Prostate gland (tissue), 2 donors: ENCODE results near the gene CLK4. TPM values are rescaled to one million over a fixed set of nuclear protein-coding genes. Genes with fewer than 3 reads are reported as not detected.

ENCODE experiments used
- DNase-seq: peaks from one replicate; pipeline ENCODE4 v3.0.0-alpha.2; 2019; ENCODE audit warnings: low spot score
- H3K27ac ChIP-seq, 2 donors: fragments of 200-600 bp; sonication (generic); 2 replicates each; pipeline ENCODE4 v1.5.1; 2017 to 2019
- H3K27me3 ChIP-seq: fragments of 200-600 bp; sonication (generic); replicated peaks from 2 replicates; pipeline ENCODE4 v1.5.1; 2019; ENCODE audit not compliant: insufficient read depth
- H3K36me3 ChIP-seq, 2 donors: fragments of 200-600 bp; sonication (generic); 1 replicate in 1 of 2; 2 replicates in 1 of 2; pipeline versions ENCODE4 v1.5.1 to v1.8.1; 2017 to 2019
- H3K4me1 ChIP-seq: fragments of 200-600 bp; sonication (generic); replicated peaks from 2 replicates; pipeline ENCODE4 v1.5.1; 2019
- H3K4me3 ChIP-seq, 2 donors: fragments of 200-600 bp; sonication (generic); 2 replicates each; pipeline ENCODE4 v1.5.1; 2017 to 2019
- H3K9me3 ChIP-seq: fragments of 200-600 bp; sonication (generic); 2 replicates; pipeline ENCODE4 v1.5.1; 2017
- POLR2A ChIP-seq: fragments of 450-650 bp; IDR thresholded peaks from one replicate; pipeline ENCODE4 v1.6.1; 2016; ENCODE audit warnings: antibody characterized with exemption, mild to moderate bottlenecking
- POLR2AphosphoS5 ChIP-seq: sonication (generic); formaldehyde crosslinking; IDR thresholded peaks from one replicate; pipeline ENCODE4 v1.6.1; 2017; ENCODE audit warnings: antibody characterized with exemption
- WGBS: methylation state at CpG from one replicate; pipeline ENCODE4 v1.1.5; 2018; 5-methylcytosine and 5-hydroxymethylcytosine counted together
- intact Hi-C: fragments of 100-400 bp; cut with DNase I; formaldehyde crosslinking; loops from one replicate; pipeline ENCODE4 v1.14.2; 2022
- total RNA-seq, 2 donors: library from RNA; depleted of rRNA; stranded (reverse); fragments of >200 nt; gene quantifications; one replicate each; pipeline ENCODE4 v1.1.0, GENCODE V29; 2016
- TF ChIP-seq, protein P1 (sequence below), 4 experiments: fragments of 200-600 bp in 2 of 4; fragments of 450-650 bp in 2 of 4; sonication (generic) in 2 of 4; IDR thresholded peaks; 1 replicate in 3 of 4; 2 replicates in 1 of 4; pipeline ENCODE4 v1.5.1; 2016 to 2019; ENCODE audit warnings: antibody characterized with exemption in 4 of 4, mild to moderate bottlenecking in 2 of 4, moderate library complexity in 2 of 4

Gene CLK4
- total RNA-seq, 2 donors from 2014 or later = 26.7 to 39.0 TPM

DNA sequence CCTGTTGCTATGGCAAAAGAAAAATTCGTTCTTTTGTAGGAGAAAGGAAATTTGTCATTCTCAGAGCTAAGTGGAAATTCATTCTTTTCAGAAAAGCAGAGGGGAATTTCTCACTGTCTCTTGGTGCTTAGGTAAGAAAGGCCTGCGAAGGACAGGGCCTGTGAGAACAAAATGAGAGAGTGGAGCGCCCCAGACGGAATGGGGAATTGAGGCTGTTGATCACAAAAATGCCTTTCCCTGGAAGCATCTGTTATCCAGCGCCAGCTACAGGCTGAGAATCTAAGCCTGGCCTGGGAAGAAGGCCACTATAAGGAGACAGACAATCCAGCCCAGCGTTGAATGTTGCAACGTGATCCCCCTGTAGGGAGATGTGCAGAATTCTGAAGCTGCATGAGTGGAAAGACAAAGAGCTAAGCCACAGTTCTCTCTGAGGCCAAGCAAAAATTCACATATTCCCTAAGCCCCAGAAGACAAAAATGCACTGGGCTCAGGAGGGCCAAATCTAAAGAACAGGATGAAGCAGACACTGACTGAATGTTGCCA is 44.8 kb upstream of the CLK4 start:
- H3K27ac ChIP-seq = no peak overlapping the region
- no peaks in the 10 kb centered on the region for H3K36me3 ChIP-seq
- no peaks in the 10 kb centered on the region for H3K27me3 ChIP-seq
- H3K4me3 ChIP-seq = no peak overlapping the region
- 69% methylated on average over 7 of the region's 7 CpGs for WGBS
- H3K4me1 ChIP-seq = no peaks in the 10 kb centered on the region
- H3K9me3 ChIP-seq = no peaks in the 10 kb centered on the region
- TF ChIP-seq POLR2AphosphoS5 (no peak), POLR2A (no peak)
- TF ChIP-seq, protein P1, sequence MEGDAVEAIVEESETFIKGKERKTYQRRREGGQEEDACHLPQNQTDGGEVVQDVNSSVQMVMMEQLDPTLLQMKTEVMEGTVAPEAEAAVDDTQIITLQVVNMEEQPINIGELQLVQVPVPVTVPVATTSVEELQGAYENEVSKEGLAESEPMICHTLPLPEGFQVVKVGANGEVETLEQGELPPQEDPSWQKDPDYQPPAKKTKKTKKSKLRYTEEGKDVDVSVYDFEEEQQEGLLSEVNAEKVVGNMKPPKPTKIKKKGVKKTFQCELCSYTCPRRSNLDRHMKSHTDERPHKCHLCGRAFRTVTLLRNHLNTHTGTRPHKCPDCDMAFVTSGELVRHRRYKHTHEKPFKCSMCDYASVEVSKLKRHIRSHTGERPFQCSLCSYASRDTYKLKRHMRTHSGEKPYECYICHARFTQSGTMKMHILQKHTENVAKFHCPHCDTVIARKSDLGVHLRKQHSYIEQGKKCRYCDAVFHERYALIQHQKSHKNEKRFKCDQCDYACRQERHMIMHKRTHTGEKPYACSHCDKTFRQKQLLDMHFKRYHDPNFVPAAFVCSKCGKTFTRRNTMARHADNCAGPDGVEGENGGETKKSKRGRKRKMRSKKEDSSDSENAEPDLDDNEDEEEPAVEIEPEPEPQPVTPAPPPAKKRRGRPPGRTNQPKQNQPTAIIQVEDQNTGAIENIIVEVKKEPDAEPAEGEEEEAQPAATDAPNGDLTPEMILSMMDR (IDR thresholded peaks at IDR 0.05) = no peak
- DNase-seq = no peak
- intact Hi-C loops = no loop called here

DNA sequence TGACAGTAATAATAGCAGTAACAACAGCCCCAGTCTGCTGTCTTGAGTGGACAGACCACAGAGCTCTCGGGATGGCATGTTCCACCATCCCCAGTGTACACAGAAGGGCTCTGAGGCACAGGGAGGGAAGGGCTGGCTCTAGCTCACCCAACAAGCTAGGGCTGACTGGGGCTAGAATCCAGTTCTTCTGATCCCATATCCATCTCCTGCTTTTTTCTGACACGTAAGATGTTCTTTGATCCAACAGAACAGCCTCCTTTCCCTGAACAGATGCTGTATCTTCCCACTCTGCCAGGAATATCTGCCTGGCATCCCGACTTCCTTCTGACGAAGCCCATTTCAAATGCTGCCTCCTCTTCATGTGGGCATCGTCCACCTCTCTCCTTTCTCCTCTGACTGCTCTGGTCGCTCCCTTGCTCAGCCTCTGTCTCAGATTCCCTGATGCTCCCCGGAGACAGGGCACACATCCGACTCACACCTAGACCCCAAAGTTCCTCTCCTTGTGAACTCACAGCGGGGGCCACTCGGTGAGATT is 43.6 kb upstream of the CLK4 start:
- intact Hi-C loops = no loop called here
- Histone ChIP-seq H3K4me1 (no peaks in the 10 kb centered on the region), H3K27ac (no peak overlapping the region), H3K36me3 (no peaks in the 10 kb centered on the region), H3K9me3 (no peaks in the 10 kb centered on the region), H3K27me3 (no peaks in the 10 kb centered on the region), H3K4me3 (no peak overlapping the region)
- 94% methylated on average over 10 of the region's 10 CpGs for WGBS
- no peak for DNase-seq
- TF ChIP-seq POLR2AphosphoS5 (no peak), POLR2A (no peak)
- TF ChIP-seq, protein P1 (IDR thresholded peaks at IDR 0.05) = no peak

DNA sequence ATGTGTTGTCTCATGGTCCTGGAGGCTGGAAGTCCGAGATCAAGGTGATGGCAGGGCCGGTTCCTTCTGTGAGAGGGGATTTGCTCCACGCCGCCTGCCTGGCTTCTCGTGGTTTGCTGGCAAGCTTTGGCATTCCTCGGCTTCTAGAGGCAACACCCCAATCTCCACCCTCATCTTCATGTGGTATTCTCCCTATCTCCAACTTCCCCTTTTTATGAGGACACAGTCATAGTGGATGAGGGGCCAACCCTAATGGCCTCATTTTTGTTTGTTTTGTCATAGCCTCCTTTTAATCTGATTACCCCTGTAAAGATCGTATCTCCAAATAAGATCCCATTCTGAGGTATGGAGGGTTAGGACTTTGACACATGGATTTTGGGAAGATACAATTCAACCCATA is 41.7 kb upstream of the CLK4 start:
- Histone ChIP-seq H3K4me1 (no peaks in the 10 kb centered on the region), H3K27ac (no peak overlapping the region), H3K4me3 (no peak overlapping the region), H3K27me3 (no peaks in the 10 kb centered on the region), H3K9me3 (no peaks in the 10 kb centered on the region), H3K36me3 (no peaks in the 10 kb centered on the region)
- WGBS = 57% methylated on average over 7 of the region's 7 CpGs
- intact Hi-C loops = no loop called here
- DNase-seq = no peak
- TF ChIP-seq, protein P1 (IDR thresholded peaks at IDR 0.05) = no peak
- TF ChIP-seq POLR2AphosphoS5 (no peak), POLR2A (no peak)

- 85% methylated on average over 10 of the region's 10 CpGs for WGBS
- H3K9me3 ChIP-seq = no peaks in the 10 kb centered on the region
- H3K4me1 ChIP-seq = no peaks in the 10 kb centered on the region
- H3K27ac ChIP-seq = no peak overlapping the region
- no peaks in the 10 kb centered on the region for H3K36me3 ChIP-seq
- H3K27me3 ChIP-seq = no peaks in the 10 kb centered on the region
- DNase-seq = no peak
- intact Hi-C loops = no loop called here
- no peak overlapping the region for H3K4me3 ChIP-seq
- TF ChIP-seq, protein P1 (IDR thresholded peaks at IDR 0.05) = no peak
- no peak for TF ChIP-seq POLR2A
- TF ChIP-seq POLR2AphosphoS5 = no peak
Measured at GRCh38 chr5:178667688-178668087, 40.8 kb upstream of the CLK4 start.

GRCh38 chr5:178667101-178667500 is 40.3 kb upstream of the CLK4 start:
- no peaks in the 10 kb centered on the region for H3K36me3 ChIP-seq
- H3K4me1 ChIP-seq = no peaks in the 10 kb centered on the region
- WGBS = 40% methylated on average over 5 of the region's 5 CpGs
- no peak overlapping the region for H3K27ac ChIP-seq
- intact Hi-C loops = no loop called here
- TF ChIP-seq POLR2A (no peak), POLR2AphosphoS5 (no peak)
- TF ChIP-seq, protein P1 (IDR thresholded peaks at IDR 0.05) = no peak
- no peaks in the 10 kb centered on the region for H3K9me3 ChIP-seq
- no peak for DNase-seq
- H3K4me3 ChIP-seq = no peak overlapping the region
- H3K27me3 ChIP-seq = no peaks in the 10 kb centered on the region
